ENCODE results near the gene LDLRAD4. TPM values are rescaled to one million over a fixed set of nuclear protein-coding genes. Genes with fewer than 3 reads are reported as not detected.
A peak's percentile ranks its signal among the peaks of the same experiment; 100 is the strongest.

LDLRAD4 gene
- total and polyA plus RNA-seq, 2 donors (not counting 1 experiment from before 2014, with no cell fraction given): 13.9 to 35.7 TPM

GRCh38 chr18:13375302-13376255 is 157.0 kb downstream of the LDLRAD4 start:
- no peak for DNase-seq

More at GRCh38 chr18:13375302-13376255, 157.0 kb downstream of the LDLRAD4 start:
- POLR2A ChIA-PET: no interaction called here
- H3K9ac ChIP-seq (ENCODE audit: low read length): no peak overlapping the region
- intact Hi-C loops (cut with micrococcal nuclease): no loop called here
- peak; percentile 66 for ATAC-seq (ENCODE audit: low read depth)
- H2AFZ ChIP-seq (ENCODE audit: insufficient read depth, low read depth, low read length, poor library complexity, severe bottlenecking): peak overlapping the region; percentile 40
- H3K27ac ChIP-seq (ENCODE audit: low read length in 2 of 2): no peak overlapping the region
- H3K27me3 ChIP-seq (replicated peaks in 1 of 4; ENCODE audit: control extremely low read depth in 1 of 4, control insufficient read depth in 3 of 4, insufficient read depth in 4 of 4, low read length in 3 of 4): no peaks in the 10 kb centered on the region
- TF ChIP-seq EZH2 (IDR thresholded peaks at IDR 0.05; ENCODE audit: borderline replicate concordance, insufficient read depth, low read depth, low read length, poor library complexity, severe bottlenecking): no peak
- TF ChIP-seq, protein P1, sequence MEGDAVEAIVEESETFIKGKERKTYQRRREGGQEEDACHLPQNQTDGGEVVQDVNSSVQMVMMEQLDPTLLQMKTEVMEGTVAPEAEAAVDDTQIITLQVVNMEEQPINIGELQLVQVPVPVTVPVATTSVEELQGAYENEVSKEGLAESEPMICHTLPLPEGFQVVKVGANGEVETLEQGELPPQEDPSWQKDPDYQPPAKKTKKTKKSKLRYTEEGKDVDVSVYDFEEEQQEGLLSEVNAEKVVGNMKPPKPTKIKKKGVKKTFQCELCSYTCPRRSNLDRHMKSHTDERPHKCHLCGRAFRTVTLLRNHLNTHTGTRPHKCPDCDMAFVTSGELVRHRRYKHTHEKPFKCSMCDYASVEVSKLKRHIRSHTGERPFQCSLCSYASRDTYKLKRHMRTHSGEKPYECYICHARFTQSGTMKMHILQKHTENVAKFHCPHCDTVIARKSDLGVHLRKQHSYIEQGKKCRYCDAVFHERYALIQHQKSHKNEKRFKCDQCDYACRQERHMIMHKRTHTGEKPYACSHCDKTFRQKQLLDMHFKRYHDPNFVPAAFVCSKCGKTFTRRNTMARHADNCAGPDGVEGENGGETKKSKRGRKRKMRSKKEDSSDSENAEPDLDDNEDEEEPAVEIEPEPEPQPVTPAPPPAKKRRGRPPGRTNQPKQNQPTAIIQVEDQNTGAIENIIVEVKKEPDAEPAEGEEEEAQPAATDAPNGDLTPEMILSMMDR (IDR thresholded peaks at IDR 0.05): no peak
- peaks cover 11 to 24% of the 10 kb centered on the region in 2 donors for H3K4me1 ChIP-seq (ENCODE audit: control insufficient read depth in 2 of 2, insufficient read depth in 2 of 2, low read length in 2 of 2)
- 93% methylated on average over 15 of the region's 19 CpGs for WGBS (ENCODE audit: insufficient coverage)
- H3K4me3 Mint-ChIP-seq: peak overlapping the region; percentile 20
- peaks cover 33% of the 10 kb centered on the region for H3K4me1 Mint-ChIP-seq
- H3K27me3 Mint-ChIP-seq: no peaks in the 10 kb centered on the region
- peak overlapping the region; percentile 78 for H3K27ac Mint-ChIP-seq
- CTCF ChIA-PET: no interaction called here
- no peak overlapping the region for H3K4me2 ChIP-seq (replicated peaks; ENCODE audit: low read depth, low read length, poor library complexity, severe bottlenecking)
- no peaks in the 10 kb centered on the region for H3K9me3 Mint-ChIP-seq (ENCODE audit: insufficient read depth)
- peaks cover 0 to 3% (median 0%) of the 10 kb centered on the region in 3 donors for H3K9me3 ChIP-seq (ENCODE audit: control extremely low read depth in 1 of 3, control insufficient read depth in 2 of 3, insufficient read depth in 1 of 3, low read length in 2 of 3)
- no peaks in the 10 kb centered on the region for H3K79me2 ChIP-seq (ENCODE audit: control insufficient read depth, insufficient read depth, low read length)
- no peaks in the 10 kb centered on the region for H4K20me1 ChIP-seq (ENCODE audit: control insufficient read depth, insufficient read depth, low read length, poor library complexity, severe bottlenecking)
- H3K4me3 ChIP-seq (ENCODE audit: control extremely low read depth in 1 of 5, extremely low read depth in 1 of 5, insufficient read depth in 1 of 5, low read depth in 2 of 5, low read length in 4 of 5): no peak overlapping the region
- H3K36me3 ChIP-seq (replicated peaks in 1 of 2; ENCODE audit: control extremely low read depth in 1 of 2, control insufficient read depth in 1 of 2, extremely low read depth in 1 of 2, insufficient read depth in 2 of 2, low read length in 1 of 2): no peaks in the 10 kb centered on the region
